GM19099 (cell line): ENCODE results near the gene ARL8A.
A peak's percentile ranks its signal among the peaks of the same experiment; 100 is the strongest.

Experiments
- POLR2A ChIP-seq: IDR thresholded peaks from 3 replicates; pipeline ENCODE4 v1.6.1; 2011; ENCODE audit warnings: low read depth; ENCODE audit not compliant: insufficient read length; ENCODE audit errors: extremely low read depth

Gene ARL8A

DNA sequence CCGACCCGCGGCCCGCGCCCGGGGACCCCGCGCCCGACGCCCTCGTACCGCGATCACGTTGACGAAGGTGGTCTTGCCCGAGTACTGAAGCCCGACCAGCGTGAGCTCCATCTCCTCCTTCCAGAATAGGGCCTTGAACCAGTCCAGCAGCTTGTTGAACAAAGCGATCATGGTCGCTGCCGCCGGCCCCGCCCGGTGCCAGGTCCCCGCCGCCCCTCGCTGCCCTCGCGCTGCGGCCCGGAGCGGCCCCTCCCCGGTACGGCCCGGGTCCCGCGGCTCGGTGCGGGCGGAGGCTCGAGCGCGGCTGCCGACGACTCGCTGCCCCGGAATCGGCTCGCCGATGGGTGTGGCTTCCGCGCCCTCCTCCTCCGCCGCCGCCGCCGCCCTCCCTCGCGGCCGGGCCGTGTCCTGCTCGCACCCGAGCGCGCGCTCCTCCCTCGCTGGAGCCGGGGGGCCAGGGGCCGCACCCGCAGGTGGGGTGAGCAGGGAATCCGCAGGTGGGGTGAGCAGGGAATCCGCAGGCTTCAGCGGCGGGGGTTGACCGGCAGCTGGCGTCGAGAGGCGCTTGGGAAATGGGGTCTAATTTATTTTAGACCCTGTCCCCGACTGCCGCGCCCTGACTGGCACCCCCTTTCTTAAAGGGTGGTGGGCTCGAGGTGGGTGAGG lies at the start of gene ARL8A:
TSS of gene ARL8A (minus strand) at position 336 of the 666 bp plus-strand sequence. CDS start at position 171, 165 bp downstream.
- peak; percentile 62 for TF ChIP-seq POLR2A

DNA sequence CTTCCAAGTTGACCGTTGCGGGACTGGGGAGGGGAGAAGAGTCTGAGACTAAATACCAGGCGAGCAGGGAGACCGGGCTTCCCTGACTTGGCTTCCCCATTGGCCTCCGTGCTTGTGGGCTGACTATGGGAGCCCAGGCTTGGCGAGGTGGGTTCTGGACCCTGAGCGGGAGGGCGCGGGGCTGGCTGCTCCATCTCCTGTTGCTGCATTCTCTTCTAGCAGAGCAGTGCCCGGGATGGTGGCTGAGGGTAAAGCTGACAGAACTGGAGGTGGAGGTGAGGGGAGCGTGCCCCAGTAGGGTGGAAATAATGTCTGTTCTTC lies 49.8 kb upstream of the ARL8A start:
- TF ChIP-seq POLR2A, result no peak

DNA sequence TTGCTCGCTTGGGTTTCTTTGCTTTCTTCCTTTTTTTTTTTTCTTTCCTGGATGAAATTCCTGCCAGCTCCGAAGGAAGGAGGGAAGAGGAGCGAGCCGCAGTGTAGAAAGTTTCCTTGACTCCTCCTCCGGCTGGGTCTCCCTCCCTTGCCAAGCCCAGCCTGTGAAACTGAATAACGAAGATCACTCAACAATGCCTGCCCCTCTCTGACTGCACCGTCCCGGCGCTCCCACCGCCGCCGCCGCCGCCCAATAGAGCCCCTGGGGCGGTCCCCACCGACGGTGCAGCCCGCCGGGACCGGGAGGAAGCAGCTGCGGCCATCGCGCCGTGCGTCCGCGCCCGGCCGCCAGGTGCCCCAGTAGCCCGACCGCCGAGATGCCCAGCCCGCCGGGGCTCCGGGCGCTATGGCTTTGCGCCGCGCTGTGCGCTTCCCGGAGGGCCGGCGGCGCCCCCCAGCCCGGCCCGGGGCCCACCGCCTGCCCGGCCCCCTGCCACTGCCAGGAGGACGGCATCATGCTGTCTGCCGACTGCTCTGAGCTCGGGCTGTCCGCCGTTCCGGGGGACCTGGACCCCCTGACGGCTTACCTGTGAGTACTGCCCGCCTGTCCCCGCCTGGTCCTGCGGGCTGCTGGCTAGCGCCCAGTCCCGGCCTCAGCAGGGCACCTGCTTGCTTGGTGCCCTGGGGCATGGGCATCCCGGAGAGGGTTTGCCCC lies 49.2 kb upstream of the ARL8A start, which contains the start of gene LGR6:
TSS of gene LGR6 (plus strand) at position 186 of the 714 bp plus-strand sequence. CDS start at position 377, 191 bp downstream.
- TF ChIP-seq POLR2A, result no peak

DNA sequence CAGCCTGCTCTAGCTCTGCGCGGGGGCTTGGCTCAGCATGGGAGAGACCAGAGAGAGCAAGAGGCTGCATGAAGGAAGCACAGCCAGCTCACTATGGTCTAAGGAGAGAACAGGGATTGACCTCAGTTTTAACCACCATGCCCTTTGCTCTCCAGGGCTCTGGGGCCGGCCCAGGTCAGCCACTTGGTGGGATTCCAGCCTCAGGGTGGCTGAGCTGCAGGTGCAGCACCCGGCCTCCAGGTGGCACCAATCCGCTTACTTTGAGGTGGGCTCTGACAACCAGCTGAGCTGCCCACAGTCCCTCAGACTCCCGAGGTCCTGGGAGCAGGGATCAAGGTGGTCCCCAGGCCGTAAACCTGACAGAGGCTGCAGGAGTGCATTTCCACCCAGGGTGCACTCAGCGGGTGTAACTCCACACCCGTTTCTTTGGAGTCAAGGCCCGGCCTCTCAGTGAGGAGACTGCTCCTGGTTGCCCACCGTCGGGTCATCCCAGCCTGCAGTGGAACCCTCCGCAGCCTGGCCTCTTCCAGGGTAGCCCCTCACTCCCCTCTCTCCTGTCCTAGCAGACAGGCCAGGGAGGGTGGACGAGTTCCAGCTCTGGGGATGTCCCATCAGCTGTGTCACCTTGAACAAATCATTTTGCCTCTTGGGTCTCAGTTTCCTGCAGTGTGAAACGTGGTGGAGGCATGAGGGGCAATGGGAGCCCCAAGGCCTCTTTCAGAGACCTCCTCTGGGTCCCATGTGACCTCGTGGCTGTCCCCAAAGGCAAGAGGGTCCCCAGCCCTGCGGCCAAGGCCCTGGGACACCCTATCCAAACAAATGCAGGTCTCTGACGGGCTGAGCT lies 48.5 kb upstream of the ARL8A start:
- no peak for TF ChIP-seq POLR2A

DNA sequence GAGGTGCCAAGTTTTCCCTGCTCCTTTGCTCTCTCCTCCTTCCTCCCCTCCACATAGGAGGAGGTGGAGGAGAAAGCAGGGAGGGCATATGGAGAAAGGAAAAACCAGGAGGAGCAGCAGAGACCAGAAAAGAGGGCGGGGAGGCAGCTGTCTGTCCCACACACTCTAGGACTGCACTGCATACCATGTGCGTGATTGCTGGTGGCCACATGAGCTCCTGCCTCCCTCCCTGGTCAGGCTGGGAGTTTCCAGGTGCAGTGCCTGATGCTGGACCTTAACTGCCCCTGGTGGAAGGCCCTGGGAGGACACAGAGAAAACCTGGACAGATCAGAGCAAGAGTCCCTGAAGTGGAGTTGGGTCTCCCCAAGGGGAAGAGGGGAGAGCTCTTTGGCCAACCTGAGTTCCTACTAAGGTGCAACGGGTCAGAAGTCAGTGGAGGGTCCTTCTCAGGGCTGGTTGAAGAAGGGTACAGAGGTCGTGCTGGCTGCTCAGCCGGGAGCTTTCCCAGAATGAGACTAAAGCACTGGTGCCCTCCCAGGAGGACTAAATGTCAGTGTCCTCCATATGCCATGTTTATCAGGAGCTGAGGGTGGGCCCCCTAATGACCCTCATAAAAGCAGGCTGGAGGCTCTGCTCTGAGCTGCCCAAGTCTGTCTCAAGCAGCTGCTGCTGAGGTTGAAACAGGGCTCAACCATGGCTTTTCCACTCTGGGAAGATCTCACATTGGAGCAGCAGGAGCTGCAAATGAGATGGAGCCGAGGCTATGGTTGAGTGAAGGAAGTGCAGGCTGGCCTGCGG lies 45.6 kb upstream of the ARL8A start:
- TF ChIP-seq POLR2A, result no peak

DNA sequence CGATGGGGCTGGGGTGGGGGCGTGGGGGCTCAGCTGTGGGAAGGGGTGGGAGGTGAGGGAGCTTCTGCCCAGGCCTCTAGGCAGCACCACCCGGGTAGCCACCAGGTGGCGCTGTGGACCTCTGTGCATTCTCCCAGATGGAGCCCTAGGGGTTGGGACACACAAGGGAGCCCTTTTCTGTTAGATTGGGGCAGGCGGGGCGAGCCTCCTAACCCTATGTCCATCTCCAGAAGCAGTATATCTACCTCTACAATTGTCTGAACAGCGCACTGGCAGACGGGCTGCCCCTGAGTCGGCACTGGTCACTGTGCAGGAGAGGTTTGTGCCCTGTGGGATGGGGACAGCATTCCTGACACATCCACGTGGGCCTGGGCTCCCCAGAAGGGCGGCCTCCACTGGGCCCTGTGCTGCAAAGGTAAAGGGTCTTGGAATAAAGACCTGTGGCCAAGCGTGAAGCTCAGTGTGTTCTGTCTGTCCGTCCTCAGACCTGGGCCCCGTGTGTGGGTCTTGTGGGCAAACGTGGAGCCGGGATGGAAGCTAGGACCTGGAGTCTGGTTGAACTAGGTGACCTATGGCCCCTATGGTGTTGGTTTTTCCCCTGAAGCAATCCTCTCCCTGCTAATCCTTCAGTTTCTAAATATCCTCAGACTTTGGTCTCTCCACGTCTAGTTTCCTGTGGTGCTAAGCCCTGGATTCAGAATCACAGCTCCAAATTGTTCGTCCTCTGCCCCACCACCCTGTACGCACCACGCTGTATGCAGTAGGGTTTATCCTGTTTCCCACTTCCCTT lies 44.7 kb upstream of the ARL8A start:
- no peak for TF ChIP-seq POLR2A

DNA sequence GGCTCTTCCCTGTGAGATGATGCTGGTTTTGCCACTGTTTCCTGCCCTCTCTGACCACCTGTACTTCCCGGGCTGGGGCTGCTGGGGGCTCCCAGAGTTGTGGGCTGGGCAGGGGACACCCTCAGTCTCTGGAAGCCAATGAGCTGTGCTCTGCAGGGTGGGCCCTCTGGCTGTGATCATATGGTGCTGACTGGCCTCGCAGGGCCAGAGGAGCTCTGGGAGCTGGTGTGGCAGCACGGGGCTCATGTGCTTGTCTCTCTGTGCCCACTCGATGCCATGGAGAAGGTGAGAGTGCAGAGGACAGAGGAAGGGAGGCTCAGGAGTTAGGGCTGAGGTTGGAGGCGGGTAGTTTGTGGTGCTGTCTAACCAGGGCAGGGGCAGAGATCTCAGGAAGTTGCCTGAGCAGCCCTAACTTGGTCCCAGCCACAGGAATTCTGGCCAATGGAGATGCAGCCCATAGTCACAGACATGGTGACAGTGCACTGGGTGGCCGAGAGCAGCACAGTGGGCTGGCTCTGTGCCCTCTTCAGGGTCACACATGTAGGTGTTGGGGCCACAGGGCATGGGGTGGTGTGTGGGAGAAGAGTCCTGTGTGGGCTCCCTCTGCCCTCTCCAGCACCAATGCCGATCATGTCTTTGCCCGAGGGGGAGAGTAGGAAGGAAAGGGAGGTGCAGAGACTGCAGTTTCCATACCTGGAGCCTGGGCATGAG lies 43.3 kb upstream of the ARL8A start:
- no peak for TF ChIP-seq POLR2A

DNA sequence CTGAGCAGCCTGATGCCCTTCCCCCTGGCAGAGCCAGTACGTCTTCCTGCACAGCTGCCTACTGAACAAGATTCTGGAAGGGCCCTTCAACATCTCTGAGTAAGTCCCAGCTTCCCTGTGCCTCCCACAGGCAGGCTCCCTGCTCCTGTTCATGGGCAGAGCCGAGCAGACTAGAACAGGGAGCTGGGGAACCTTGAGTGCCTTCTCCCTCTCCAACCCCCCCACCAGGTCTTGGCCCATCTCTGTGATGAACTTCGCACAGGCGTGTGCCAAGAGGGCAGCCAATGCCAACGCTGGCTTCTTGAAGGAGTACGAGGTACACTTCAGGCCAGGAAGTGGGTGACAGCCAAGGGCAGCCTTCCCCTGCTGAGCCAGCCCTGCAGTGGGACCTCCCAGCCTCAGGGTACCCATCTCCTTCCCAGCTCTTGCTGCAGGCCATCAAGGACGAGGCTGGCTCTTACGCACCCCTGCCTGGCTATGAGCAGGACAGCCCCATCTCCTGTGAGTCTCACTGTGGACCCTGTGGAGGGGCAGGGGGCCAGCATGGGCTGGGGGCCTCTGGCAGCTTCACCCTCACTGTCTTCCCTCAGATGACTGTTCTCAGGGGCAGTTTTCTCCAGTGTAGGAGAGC lies 42.6 kb upstream of the ARL8A start:
- no peak for TF ChIP-seq POLR2A

DNA sequence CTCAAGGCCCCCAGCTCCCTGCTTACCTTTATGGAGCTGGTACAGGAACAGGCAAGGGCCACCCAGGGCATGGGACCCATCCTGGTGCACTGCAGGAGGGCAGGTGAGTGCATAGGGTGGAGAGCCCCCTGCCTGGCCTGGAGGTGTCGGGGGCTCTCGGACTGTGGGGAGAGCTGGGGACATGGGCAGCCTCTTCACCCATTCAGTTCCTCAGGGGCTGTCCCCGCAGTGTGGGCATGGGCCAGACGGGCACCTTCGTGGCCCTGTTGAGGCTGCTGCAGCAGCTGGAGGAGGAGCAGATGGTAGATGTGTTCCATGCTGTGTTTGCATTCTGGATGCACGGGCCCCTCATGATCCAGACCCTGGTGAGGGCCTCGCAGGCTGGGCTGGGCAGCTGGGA lies 41.8 kb upstream of the ARL8A start:
- TF ChIP-seq POLR2A, result no peak

DNA sequence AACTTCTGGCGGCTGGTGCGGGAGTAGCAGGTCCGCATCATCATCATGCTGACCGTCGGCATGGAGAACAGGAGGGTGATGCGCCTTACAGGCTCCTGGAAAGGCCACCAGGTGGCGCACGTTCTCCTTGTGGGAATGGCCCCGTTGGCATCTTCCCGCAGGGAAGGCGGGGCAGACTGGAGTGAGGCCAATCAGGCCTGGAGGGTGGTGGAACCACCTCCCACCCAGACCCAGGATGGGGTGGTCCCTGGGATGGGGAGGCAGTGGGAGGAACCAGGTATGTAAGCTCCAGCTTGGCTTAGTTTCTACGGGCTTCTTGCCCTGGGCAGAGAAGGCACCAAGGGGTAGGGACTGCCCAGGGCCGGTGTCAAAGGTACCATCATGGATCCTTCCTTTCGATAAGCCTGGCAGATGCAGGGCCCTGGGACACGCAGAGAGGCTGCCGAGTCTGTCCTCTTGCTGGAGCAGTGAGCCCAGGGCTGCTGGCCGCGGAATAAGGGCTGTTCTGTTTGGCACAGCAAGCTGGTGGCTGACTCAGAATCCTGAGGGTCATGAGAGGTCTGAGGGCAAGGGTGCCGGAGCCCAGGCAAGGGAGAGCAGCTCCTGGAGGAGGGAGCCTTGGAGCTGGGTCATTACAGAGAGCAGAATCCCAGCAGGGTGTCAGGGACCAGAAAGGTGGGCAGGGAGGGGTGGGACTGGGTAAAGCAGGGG lies 40.4 kb upstream of the ARL8A start:
- no peak for TF ChIP-seq POLR2A

DNA sequence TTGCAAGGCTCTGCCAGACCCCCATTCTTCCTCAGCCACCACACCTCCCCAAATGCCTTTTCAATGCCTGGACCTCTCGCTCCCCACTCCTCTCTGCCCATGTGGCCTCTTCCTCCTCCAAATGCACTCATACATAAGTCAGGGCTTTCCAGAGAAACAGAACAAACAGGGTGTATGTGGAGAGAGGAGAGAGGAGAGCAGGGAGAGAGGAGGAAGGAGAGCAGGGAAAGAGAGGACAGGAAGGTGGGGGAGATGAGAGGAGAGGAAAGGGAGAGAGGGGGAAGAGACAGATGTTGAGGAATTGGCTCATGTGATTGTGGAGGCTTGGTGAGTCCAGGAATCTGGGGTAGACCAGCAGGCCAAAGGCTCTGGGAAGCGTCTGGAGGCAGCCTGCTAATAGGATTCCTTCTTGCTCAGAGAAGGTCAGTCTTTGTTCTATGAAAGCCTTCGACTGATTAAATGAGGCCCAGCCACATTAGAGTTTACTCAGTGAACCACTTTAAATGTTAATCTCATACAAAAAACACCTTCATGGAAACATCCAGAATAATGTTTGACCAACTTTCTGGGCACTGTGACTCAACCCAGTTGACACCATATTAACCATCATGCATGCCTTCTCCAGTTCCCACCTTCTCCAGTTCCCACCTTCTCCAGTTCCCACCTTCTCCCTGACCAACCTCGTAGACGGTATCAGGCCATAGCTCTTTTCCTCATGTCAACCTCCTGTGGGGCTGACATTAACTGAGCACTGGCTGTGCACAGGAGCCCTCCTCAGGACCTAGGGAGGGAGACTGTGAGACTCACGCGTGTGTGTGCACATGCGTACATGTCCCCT lies 37.7 kb upstream of the ARL8A start:
- TF ChIP-seq POLR2A, result no peak

DNA sequence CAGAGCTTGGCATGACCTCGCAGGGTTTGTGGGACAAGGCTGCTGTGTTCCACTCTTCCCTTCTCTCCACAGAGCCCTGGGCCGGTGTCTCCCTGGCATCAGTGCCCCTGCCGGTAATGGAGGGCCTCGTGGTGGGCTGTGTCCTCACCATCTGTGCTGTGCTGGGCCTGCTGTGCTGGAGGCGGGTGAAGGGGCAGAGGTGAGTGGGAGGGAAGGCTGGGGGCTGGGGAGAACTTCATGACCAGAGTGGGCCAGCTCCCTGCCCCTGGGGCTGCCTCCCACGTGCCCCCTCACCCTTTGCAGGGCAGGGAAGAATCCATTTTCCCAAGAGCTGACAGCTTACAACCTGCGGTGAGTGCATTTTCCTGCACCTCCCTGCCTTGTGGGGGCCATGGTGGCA lies 37.0 kb upstream of the ARL8A start:
- no peak for TF ChIP-seq POLR2A
